Glutamatergic neuron (in vitro differentiated cells): ENCODE data around the gene RBM5. TPM values are rescaled to one million over a fixed set of nuclear protein-coding genes. Genes with fewer than 3 reads are reported as not detected.

Experiments
- DNase-seq: peaks from one replicate; pipeline ENCODE4 v3.0.0; 2022
- H3K27ac Mint-ChIP-seq: one replicate; pipeline ENCODE4 v1.8.0; 2020; ENCODE audit warnings: mild to moderate bottlenecking, mixed read lengths, inconsistent platforms; ENCODE audit not compliant: unreplicated experiment
- H3K27me3 Mint-ChIP-seq: one replicate; pipeline ENCODE4 v1.8.0; 2020; ENCODE audit warnings: mild to moderate bottlenecking, moderate library complexity, mixed read lengths, inconsistent platforms; ENCODE audit not compliant: unreplicated experiment
- H3K36me3 Mint-ChIP-seq: one replicate; pipeline ENCODE4 v1.8.0; 2020; ENCODE audit warnings: mild to moderate bottlenecking, mixed read lengths, inconsistent platforms; ENCODE audit not compliant: unreplicated experiment
- H3K4me1 Mint-ChIP-seq: one replicate; pipeline ENCODE4 v1.8.0; 2020; ENCODE audit warnings: mild to moderate bottlenecking, low read depth, mixed read lengths, inconsistent platforms; ENCODE audit not compliant: unreplicated experiment
- H3K4me3 Mint-ChIP-seq: one replicate; pipeline ENCODE4 v1.8.0; 2020; ENCODE audit warnings: mild to moderate bottlenecking, mixed read lengths, inconsistent platforms; ENCODE audit not compliant: unreplicated experiment
- H3K9me3 Mint-ChIP-seq: one replicate; pipeline ENCODE4 v1.8.0; 2020; ENCODE audit warnings: mild to moderate bottlenecking, moderate library complexity, mixed read lengths, inconsistent platforms; ENCODE audit not compliant: unreplicated experiment
- CTCF ChIP-seq: fragments of 200-600 bp; sonication (generic); IDR thresholded peaks from one replicate; pipeline ENCODE4 v1.5.0; 2021; ENCODE audit not compliant: partially characterized antibody, unreplicated experiment
- total RNA-seq: library from RNA; stranded (reverse); fragmentation: NEBNext Ultra II Directional; extraction: Animal tissue kit (Norgen Biotek cat#: 25700); gene quantifications from one replicate; pipeline ENCODE4 v1.2.1, GENCODE V29; 2021; ENCODE audit not compliant: unreplicated experiment

Gene RBM5
- total RNA-seq, 1 donor from 2014 or later: 363 TPM

- TF ChIP-seq CTCF: no peak
- Mint-ChIP-seq H3K36me3 (no peaks in the 10 kb centered on the region), H3K9me3 (peaks cover 10% of the 10 kb centered on the region), H3K27me3 (peaks cover 18% of the 10 kb centered on the region), H3K4me1 (peaks cover 3% of the 10 kb centered on the region), H3K4me3 (no peak overlapping the region), H3K27ac (no peak overlapping the region)
- no peak for DNase-seq
Observed at GRCh38 chr3:50150863-50151686, 62.4 kb downstream of the RBM5 start.

- H3K27ac Mint-ChIP-seq: no peak overlapping the region
- TF ChIP-seq CTCF: no peak
- H3K36me3 Mint-ChIP-seq: no peaks in the 10 kb centered on the region
- H3K9me3 Mint-ChIP-seq: peaks cover 13% of the 10 kb centered on the region
- peaks cover 5% of the 10 kb centered on the region for H3K4me1 Mint-ChIP-seq
- peaks cover 19% of the 10 kb centered on the region for H3K27me3 Mint-ChIP-seq
- H3K4me3 Mint-ChIP-seq: no peak overlapping the region
- DNase-seq: no peak
Observed at GRCh38 chr3:50151728-50152127, 63.0 kb downstream of the RBM5 start.

- TF ChIP-seq CTCF: no peak
- H3K9me3 Mint-ChIP-seq: peaks cover 13% of the 10 kb centered on the region
- peak overlapping the region; percentile 8 for H3K27ac Mint-ChIP-seq
- peaks cover 10% of the 10 kb centered on the region for H3K4me1 Mint-ChIP-seq
- DNase-seq: no peak
- H3K27me3 Mint-ChIP-seq: peaks cover 21% of the 10 kb centered on the region
- no peaks in the 10 kb centered on the region for H3K36me3 Mint-ChIP-seq
- peak overlapping the region; percentile 86 for H3K4me3 Mint-ChIP-seq
Observed at GRCh38 chr3:50153782-50154475, 65.2 kb downstream of the RBM5 start.

- Mint-ChIP-seq H3K27me3 (peaks cover 21% of the 10 kb centered on the region), H3K9me3 (peaks cover 13% of the 10 kb centered on the region), H3K4me3 (peak overlapping the region; percentile 86), H3K27ac (peak overlapping the region; percentile 8), H3K4me1 (peaks cover 10% of the 10 kb centered on the region), H3K36me3 (no peaks in the 10 kb centered on the region)
- TF ChIP-seq CTCF: no peak
- no peak for DNase-seq
Observed at GRCh38 chr3:50154476-50154839, 65.7 kb downstream of the RBM5 start.
